ENCODE measurements around the gene DSTN.

Gene DSTN

GRCh38 chr20:17598013-17598550 is 28.2 kb downstream of the DSTN start:
- TF ChIP-seq CTCF (IDR thresholded peaks at IDR 0.05): no peak

GRCh38 chr20:17601957-17602356 is 32.1 kb downstream of the DSTN start:
- no peak for TF ChIP-seq CTCF (IDR thresholded peaks at IDR 0.05)

GRCh38 chr20:17602493-17602892 is 32.6 kb downstream of the DSTN start:
- TF ChIP-seq CTCF (IDR thresholded peaks at IDR 0.05): no peak

- no peak for TF ChIP-seq CTCF (IDR thresholded peaks at IDR 0.05)
These were observed 35.3 kb downstream of the DSTN start for GRCh38 chr20:17605131-17605660.

- no peak for TF ChIP-seq CTCF (IDR thresholded peaks at IDR 0.05)
These were observed 36.1 kb downstream of the DSTN start for GRCh38 chr20:17606001-17606400.

GRCh38 chr20:17608701-17609497 is 39.0 kb downstream of the DSTN start:
- no peak for TF ChIP-seq CTCF (IDR thresholded peaks at IDR 0.05)

GRCh38 chr20:17609811-17610377 is 40.0 kb downstream of the DSTN start:
- TF ChIP-seq CTCF (IDR thresholded peaks at IDR 0.05): no peak
